K562 (cell line): Measurements from ENCODE around the gene CEP72. TPM values are rescaled to one million over a fixed set of nuclear protein-coding genes. Genes with fewer than 3 reads are reported as not detected.

Experiments
- BCOR ChIP-seq: fragments of 450-650 bp; IDR thresholded peaks from 2 replicates; pipeline ENCODE4 v1.6.1; 2016
- E2F5 ChIP-seq: sonication (generic); formaldehyde crosslinking; IDR thresholded peaks from 2 replicates; pipeline ENCODE4 v1.8.0; 2022; ENCODE audit warnings: mild to moderate bottlenecking, missing genetic modification reagents
- E2F6 ChIP-seq, 2 experiments: IDR thresholded peaks; 2 replicates each; pipeline ENCODE4 v1.6.1; 2011; ENCODE audit warnings: borderline replicate concordance in 1 of 2, control low read depth in 1 of 2, low read depth in 1 of 2, low read length in 1 of 2, mild to moderate bottlenecking in 1 of 2, mixed read lengths in 1 of 2, moderate library complexity in 1 of 2; ENCODE audit not compliant: insufficient read depth in 1 of 2, insufficient read length in 1 of 2, poor library complexity in 1 of 2, severe bottlenecking in 1 of 2; ENCODE audit errors: extremely low read depth in 1 of 2
- IFI16 ChIP-seq: fragments of 250-450 bp; sonication (Bioruptor Pico); IDR thresholded peaks from 2 replicates; pipeline ENCODE4 v2.1.2; 2022; ENCODE audit warnings: mild to moderate bottlenecking, inconsistent platforms
- RBM34 ChIP-seq: fragments of 200-400 bp; formaldehyde crosslinking; IDR thresholded peaks from 2 replicates; pipeline ENCODE4 v1.6.1; 2018; ENCODE audit warnings: low read length, borderline replicate concordance; ENCODE audit not compliant: insufficient read depth
- RHOXF2B ChIP-seq: fragments of 250-450 bp; sonication (Bioruptor Pico); conservative IDR thresholded peaks from 2 replicates; pipeline ENCODE4 v1.5.1; 2021
- SIX5 ChIP-seq, 2 experiments: IDR thresholded peaks; 2 replicates each; pipeline ENCODE4 v1.6.1; 2011; ENCODE audit warnings: low read length in 2 of 2, borderline replicate concordance in 1 of 2, low read depth in 1 of 2, mild to moderate bottlenecking in 1 of 2, moderate library complexity in 1 of 2; ENCODE audit not compliant: insufficient read depth in 1 of 2
- SMARCA5 ChIP-seq: fragments of 450-650 bp; IDR thresholded peaks from 2 replicates; pipeline ENCODE4 v1.6.1; 2016
- SRSF9 ChIP-seq: fragments of 200-400 bp; formaldehyde crosslinking; IDR thresholded peaks from 2 replicates; pipeline ENCODE4 v1.6.1; 2017; ENCODE audit warnings: low read depth, low read length, borderline replicate concordance
- TBP ChIP-seq: optimal IDR thresholded peaks from 2 replicates; pipeline ENCODE3; 2011; ENCODE audit warnings: low read depth, low read length, improper control_type of control experiment
- ZBTB34 ChIP-seq: fragments of 250-450 bp; sonication (Bioruptor Pico); IDR thresholded peaks from 2 replicates; pipeline ENCODE4 v1.8.0; 2021; ENCODE audit warnings: mild to moderate bottlenecking, moderate library complexity
- ZNF311 ChIP-seq: fragments of 250-450 bp; sonication (Bioruptor Pico); IDR thresholded peaks from 2 replicates; pipeline ENCODE4 v1.4.0; 2020; ENCODE audit warnings: mild to moderate bottlenecking, moderate library complexity
- ZNF384 ChIP-seq: IDR thresholded peaks from 2 replicates; pipeline ENCODE4 v1.6.1; 2012; ENCODE audit warnings: low read depth, low read length, improper control_type of control experiment
- ZNF592 ChIP-seq: fragments of 450-650 bp; IDR thresholded peaks from 2 replicates; pipeline ENCODE4 v1.6.1; 2017; ENCODE audit warnings: antibody characterized with exemption, mild to moderate bottlenecking
- ZSCAN29 ChIP-seq: fragments of 450-650 bp; IDR thresholded peaks from 2 replicates; pipeline ENCODE4 v1.6.1; 2017
- polyA plus RNA-seq, 8 experiments: library from polyadenylated mRNA; depleted of rRNA in 4 of 8; stranded (reverse) in 5 of 8; unstranded in 3 of 8; fragments of >200 nt; fragmentation: Nextera tagmentation in 2 of 8; fragmentation: Illumina TruSeq in 1 of 8; extraction: Ambion mirVana in 2 of 8; extraction: Trizol in 1 of 8; gene quantifications; 2 replicates each; pipeline versions ENCODE4 v1.2.1 to v1.2.3, GENCODE V29; 2011 to 2014; ENCODE audit warnings: inconsistent platforms in 1 of 8, missing spikeins in 1 of 8
- total RNA-seq, 7 experiments: library from RNA; depleted of rRNA in 6 of 7; stranded (reverse); fragments of >200 nt in 6 of 7; fragmentation: Illumina TruSeq in 2 of 7; extraction: Trizol in 2 of 7; gene quantifications; 2 replicates each; pipeline versions ENCODE4 v1.2.1 to v1.2.3, GENCODE V29; 2011 to 2021; ENCODE audit warnings: low replicate concordance in 1 of 7
- TF ChIP-seq, protein P1 (sequence below): fragments of 450-650 bp; IDR thresholded peaks from 2 replicates; pipeline ENCODE4 v1.7.0; 2016; ENCODE audit warnings: borderline replicate concordance
- TF ChIP-seq, protein P2 (sequence below), 2 experiments: fragments of 450-650 bp; IDR thresholded peaks; 2 replicates each; pipeline ENCODE4 v1.6.1; 2016

The CEP72 gene
- total and polyA plus RNA-seq, 9 of the 15 experiments (the other 6 are each of a cell fraction or from before 2014, with no cell fraction given) = 0.89 to 38.1 (median 14.2) TPM

DNA sequence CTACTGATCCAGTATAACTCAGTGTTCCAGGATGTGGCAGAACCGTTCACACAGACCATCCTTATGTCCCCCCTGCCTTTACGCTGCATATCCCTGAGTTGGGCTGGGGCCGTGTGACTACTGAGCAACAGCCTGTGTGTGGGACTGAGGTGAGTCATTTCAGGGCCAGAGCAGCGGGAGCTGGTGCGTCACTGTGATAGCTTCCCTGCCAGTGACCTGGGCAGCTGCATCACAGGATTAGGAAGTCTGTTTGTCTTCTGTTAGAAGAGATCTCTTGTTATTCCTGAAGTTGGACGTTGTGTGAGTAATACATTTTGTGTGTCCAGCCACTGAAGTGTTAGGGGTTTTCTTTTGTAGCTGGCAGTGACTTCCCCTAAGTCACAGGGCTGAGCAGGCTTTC is 45.4 kb downstream of the CEP72 start (continued):
- no peak for TF ChIP-seq RBM34
- TF ChIP-seq SRSF9 = no peak
- no peak for TF ChIP-seq SMARCA5
- TF ChIP-seq BCOR = peak; percentile 14; the same call in 1 of the 2 replicates
- no peak for TF ChIP-seq RHOXF2B
- TF ChIP-seq, protein P1, sequence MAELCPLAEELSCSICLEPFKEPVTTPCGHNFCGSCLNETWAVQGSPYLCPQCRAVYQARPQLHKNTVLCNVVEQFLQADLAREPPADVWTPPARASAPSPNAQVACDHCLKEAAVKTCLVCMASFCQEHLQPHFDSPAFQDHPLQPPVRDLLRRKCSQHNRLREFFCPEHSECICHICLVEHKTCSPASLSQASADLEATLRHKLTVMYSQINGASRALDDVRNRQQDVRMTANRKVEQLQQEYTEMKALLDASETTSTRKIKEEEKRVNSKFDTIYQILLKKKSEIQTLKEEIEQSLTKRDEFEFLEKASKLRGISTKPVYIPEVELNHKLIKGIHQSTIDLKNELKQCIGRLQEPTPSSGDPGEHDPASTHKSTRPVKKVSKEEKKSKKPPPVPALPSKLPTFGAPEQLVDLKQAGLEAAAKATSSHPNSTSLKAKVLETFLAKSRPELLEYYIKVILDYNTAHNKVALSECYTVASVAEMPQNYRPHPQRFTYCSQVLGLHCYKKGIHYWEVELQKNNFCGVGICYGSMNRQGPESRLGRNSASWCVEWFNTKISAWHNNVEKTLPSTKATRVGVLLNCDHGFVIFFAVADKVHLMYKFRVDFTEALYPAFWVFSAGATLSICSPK = no peak
- TF ChIP-seq ZBTB34 (CRISPR knock-in tag) = no peak
- no peak for TF ChIP-seq ZNF311 (CRISPR knock-in tag)
- no peak for TF ChIP-seq SIX5 (IDR thresholded peaks at IDR 0.05; ENCODE audit: borderline replicate concordance in 1 of 2, insufficient read depth in 1 of 2, low read depth in 1 of 2, low read length in 2 of 2)
- no peak for TF ChIP-seq ZSCAN29
- TF ChIP-seq, protein P2, sequence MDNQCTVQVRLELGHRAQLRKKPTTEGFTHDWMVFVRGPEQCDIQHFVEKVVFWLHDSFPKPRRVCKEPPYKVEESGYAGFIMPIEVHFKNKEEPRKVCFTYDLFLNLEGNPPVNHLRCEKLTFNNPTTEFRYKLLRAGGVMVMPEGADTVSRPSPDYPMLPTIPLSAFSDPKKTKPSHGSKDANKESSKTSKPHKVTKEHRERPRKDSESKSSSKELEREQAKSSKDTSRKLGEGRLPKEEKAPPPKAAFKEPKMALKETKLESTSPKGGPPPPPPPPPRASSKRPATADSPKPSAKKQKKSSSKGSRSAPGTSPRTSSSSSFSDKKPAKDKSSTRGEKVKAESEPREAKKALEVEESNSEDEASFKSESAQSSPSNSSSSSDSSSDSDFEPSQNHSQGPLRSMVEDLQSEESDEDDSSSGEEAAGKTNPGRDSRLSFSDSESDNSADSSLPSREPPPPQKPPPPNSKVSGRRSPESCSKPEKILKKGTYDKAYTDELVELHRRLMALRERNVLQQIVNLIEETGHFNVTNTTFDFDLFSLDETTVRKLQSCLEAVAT (IDR thresholded peaks at IDR 0.05) = 0 out of 4 replicates have a peak, but pooled peaks of 1 of the 2 experiments have one; percentile 48
- peak; percentile 64; the same call in 1 of the 2 replicates for TF ChIP-seq ZNF592
- no peak for TF ChIP-seq IFI16 (CRISPR knock-in tag)
- peak; percentile 23 for TF ChIP-seq TBP
- TF ChIP-seq E2F6 (IDR thresholded peaks at IDR 0.05; ENCODE audit: borderline replicate concordance in 1 of 2, extremely low read depth in 1 of 2, insufficient read depth in 1 of 2, insufficient read length in 1 of 2, low read depth in 1 of 2, low read length in 1 of 2, poor library complexity in 1 of 2, severe bottlenecking in 1 of 2) = no peak
- TF ChIP-seq E2F5 = no peak
- no peak for TF ChIP-seq ZNF384
